BLaER1 (cell line): Measurements from ENCODE around the gene CCNY.
"Not testable (repeated sequence)": the region's sequence is repeated elsewhere in the genome, so short reads cannot be mapped to it uniquely, and the experiment has no call there.

Experiments used
- H3K27ac ChIP-seq: shearing (Covaris generic); formaldehyde crosslinking; 2 replicates; pipeline ENCODE4 v1.8.1; 2022
- H3K27me3 ChIP-seq: shearing (Covaris generic); formaldehyde crosslinking; 2 replicates; pipeline ENCODE4 v1.8.1; 2022
- H3K36me3 ChIP-seq: shearing (Covaris generic); formaldehyde crosslinking; 2 replicates; pipeline ENCODE4 v1.8.1; 2022
- H3K4me1 ChIP-seq: shearing (Covaris generic); formaldehyde crosslinking; 2 replicates; pipeline ENCODE4 v1.8.1; 2022
- H3K4me2 ChIP-seq: shearing (Covaris generic); formaldehyde crosslinking; 2 replicates; pipeline ENCODE4 v1.8.1; 2022
- H3K4me3 ChIP-seq: shearing (Covaris generic); formaldehyde crosslinking; 2 replicates; pipeline ENCODE4 v1.8.1; 2022
- H3K9ac ChIP-seq: shearing (Covaris generic); formaldehyde crosslinking; 2 replicates; pipeline ENCODE4 v1.8.1; 2022
- H3K9me3 ChIP-seq: shearing (Covaris generic); formaldehyde crosslinking; 2 replicates; pipeline ENCODE4 v1.8.1; 2022
- H4K20me1 ChIP-seq: shearing (Covaris generic); formaldehyde crosslinking; 2 replicates; pipeline ENCODE4 v1.8.1; 2022
- Cebpa-rat ChIP-seq: shearing (Covaris generic); IDR thresholded peaks from 2 replicates; pipeline ENCODE4 v1.8.1; 2022

CCNY gene

GRCh38 chr10:35353395-35353794 lies 17.1 kb downstream of the CCNY start:
- peaks cover 9% of the 10 kb centered on the region; the same call in 1 of the 2 replicates for H3K36me3 ChIP-seq
- peak overlapping the region; percentile 56 for H3K4me2 ChIP-seq
- no peak overlapping the region for H3K27ac ChIP-seq
- H3K4me1 ChIP-seq = peaks cover 81% of the 10 kb centered on the region
- no peaks in the 10 kb centered on the region for H3K9me3 ChIP-seq
- H3K4me3 ChIP-seq = no peak overlapping the region
- peaks cover 99% of the 10 kb centered on the region for H4K20me1 ChIP-seq
- no peak overlapping the region for H3K9ac ChIP-seq
- H3K27me3 ChIP-seq = no peaks in the 10 kb centered on the region
- TF ChIP-seq Cebpa-rat = no peak

DNA sequence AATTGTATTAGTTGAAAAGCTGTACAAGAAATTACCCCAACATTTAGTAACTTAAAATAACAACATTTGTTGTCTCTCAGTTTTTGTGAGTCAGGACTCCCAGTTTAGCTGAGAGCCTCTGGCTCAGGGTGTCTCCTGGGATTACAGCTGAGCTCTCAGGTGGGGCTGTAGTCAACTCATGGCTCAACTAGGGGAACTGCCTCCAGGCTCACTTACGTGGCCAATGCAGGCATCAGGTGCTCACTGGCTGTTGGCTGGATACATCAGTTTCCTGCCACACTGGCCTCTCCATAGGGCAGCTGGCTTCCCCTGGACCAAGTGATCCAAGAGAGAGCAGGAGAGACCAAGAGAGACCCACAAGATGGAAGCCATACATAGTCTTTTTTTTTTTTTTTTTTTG lies 17.5 kb downstream of the CCNY start:
- Histone ChIP-seq H3K27me3 (no peaks in the 10 kb centered on the region), H3K4me3 (no peak overlapping the region), H3K27ac (no peak overlapping the region), H3K4me1 (peaks cover 77% of the 10 kb centered on the region), H3K36me3 (peaks cover 9% of the 10 kb centered on the region; the same call in 1 of the 2 replicates), H3K9me3 (no peaks in the 10 kb centered on the region), H3K9ac (no peak overlapping the region), H4K20me1 (peaks cover 99% of the 10 kb centered on the region), H3K4me2 (peak overlapping the region; percentile 56)
- TF ChIP-seq Cebpa-rat = no peak

GRCh38 chr10:35354257-35354656 lies 17.9 kb downstream of the CCNY start:
- H3K9me3 ChIP-seq, H3K9ac ChIP-seq, H3K27ac ChIP-seq, H3K4me3 ChIP-seq, H3K27me3 ChIP-seq: not testable (repeated sequence)
- H4K20me1 ChIP-seq = peaks cover 99% of the 10 kb centered on the region
- H3K36me3 ChIP-seq = peaks cover 13% of the 10 kb centered on the region; the same call in 1 of the 2 replicates
- peak overlapping the region; percentile 56; the same call in 1 of the 2 replicates for H3K4me2 ChIP-seq
- peaks cover 73% of the 10 kb centered on the region for H3K4me1 ChIP-seq

DNA sequence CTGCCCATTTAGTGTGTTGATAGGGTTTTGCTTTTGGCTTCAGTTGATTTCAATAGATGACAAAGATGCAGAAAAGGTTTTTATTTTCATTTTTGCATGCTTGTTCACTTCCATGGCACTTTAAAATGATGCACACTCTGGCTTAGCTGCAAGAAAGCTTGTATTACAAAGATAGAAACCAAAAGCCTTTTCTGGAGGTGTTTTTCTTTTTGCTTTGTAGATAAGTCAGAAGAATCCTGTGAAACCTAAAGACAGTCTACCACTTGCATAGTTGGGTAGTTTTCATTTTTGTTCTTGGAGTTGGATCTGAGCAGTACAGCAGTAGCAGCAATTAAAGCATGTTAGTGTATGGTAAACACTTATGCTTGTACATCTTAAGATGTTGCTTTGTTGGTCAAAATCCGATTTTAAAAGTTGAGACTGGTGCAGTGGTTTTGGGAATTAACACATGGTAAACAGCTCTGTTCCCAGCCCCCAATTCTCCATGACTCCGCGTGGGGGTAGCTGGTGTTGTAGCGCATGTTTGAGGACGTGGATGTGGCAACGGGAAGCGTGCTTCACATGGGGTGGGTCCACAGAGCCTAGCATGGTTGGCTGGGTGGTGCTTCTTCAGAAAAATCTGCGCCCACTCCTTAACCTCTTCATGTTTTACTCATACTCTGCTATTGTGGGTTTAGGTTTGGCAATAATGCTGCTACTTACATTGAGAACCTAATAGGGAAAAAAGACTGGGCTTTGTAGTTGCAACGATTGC lies 19.8 kb downstream of the CCNY start:
- Histone ChIP-seq H4K20me1 (peaks cover 99% of the 10 kb centered on the region), H3K36me3 (peaks cover 11% of the 10 kb centered on the region; the same call in 1 of the 2 replicates)

DNA sequence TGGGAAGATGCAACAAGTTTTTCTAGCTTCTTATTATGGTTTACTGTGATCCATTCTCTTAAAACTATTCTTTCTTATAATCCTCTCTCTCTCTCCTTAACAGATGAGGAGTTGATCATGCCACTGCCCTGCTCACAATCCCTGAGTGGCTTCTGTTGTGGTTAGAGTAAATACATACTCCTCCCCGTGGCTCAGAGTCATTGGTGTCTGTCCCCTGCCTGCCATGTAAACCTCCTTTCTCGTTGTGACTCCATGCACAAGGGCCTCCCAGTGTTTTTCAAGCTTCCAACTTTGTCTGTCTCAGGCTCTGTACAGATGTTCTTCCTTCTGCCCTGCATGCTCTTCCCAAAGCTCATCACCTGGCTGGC lies 20.4 kb downstream of the CCNY start:
- peaks cover 99% of the 10 kb centered on the region for H4K20me1 ChIP-seq
- H3K4me2 ChIP-seq = peak overlapping the region; percentile 31; the same call in 1 of the 2 replicates
- H3K4me3 ChIP-seq = no peak overlapping the region

More for the DNA sequence above, 19.8 kb downstream of the CCNY start:
- H3K27ac ChIP-seq = no peak overlapping the region
- H3K27me3 ChIP-seq = no peaks in the 10 kb centered on the region
- H3K4me2 ChIP-seq = peak overlapping the region; percentile 31; the same call in 1 of the 2 replicates
- H3K9me3 ChIP-seq = no peaks in the 10 kb centered on the region
- TF ChIP-seq Cebpa-rat = no peak
- H3K9ac ChIP-seq = no peak overlapping the region
- H3K4me3 ChIP-seq = no peak overlapping the region
- peaks cover 54% of the 10 kb centered on the region for H3K4me1 ChIP-seq

GRCh38 chr10:35359056-35359455 lies 22.7 kb downstream of the CCNY start:
- TF ChIP-seq Cebpa-rat = no peak
- H3K36me3 ChIP-seq = peaks cover 23% of the 10 kb centered on the region
- no peaks in the 10 kb centered on the region for H3K27me3 ChIP-seq
- peaks cover 99% of the 10 kb centered on the region for H4K20me1 ChIP-seq
- no peaks in the 10 kb centered on the region for H3K9me3 ChIP-seq
- no peak overlapping the region for H3K9ac ChIP-seq
- no peak overlapping the region for H3K4me3 ChIP-seq
- H3K27ac ChIP-seq = no peak overlapping the region
- H3K4me1 ChIP-seq = peaks cover 26% of the 10 kb centered on the region
- no peak overlapping the region for H3K4me2 ChIP-seq

More for the DNA sequence above, 20.4 kb downstream of the CCNY start:
- no peak overlapping the region for H3K27ac ChIP-seq
- no peak for TF ChIP-seq Cebpa-rat
- peaks cover 11% of the 10 kb centered on the region; the same call in 1 of the 2 replicates for H3K36me3 ChIP-seq
- H3K27me3 ChIP-seq = no peaks in the 10 kb centered on the region
- H3K9me3 ChIP-seq = no peaks in the 10 kb centered on the region
- H3K9ac ChIP-seq = no peak overlapping the region
- H3K4me1 ChIP-seq = peaks cover 50% of the 10 kb centered on the region

DNA sequence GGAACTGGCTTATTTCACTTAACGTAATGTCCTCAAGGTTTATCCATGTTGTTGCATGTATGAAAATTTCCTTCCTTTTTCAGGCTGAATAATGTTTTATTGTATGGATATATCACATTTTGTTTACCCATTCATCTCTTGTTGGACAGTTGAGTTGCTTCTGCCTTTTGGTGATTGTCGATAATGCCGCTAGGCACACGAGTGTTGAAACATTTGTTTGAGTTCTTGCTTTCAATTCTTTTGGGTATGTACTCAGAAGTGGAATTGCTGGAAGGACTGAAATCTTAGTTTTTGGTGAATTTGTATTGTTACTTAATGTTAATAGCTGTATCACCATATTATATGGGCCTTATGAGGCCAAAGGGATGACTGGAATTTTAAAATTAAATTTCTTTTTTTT lies 23.6 kb downstream of the CCNY start:
- Histone ChIP-seq H3K9me3 (no peaks in the 10 kb centered on the region), H3K4me1 (peaks cover 21% of the 10 kb centered on the region), H3K27ac (no peak overlapping the region), H3K27me3 (no peaks in the 10 kb centered on the region), H3K36me3 (peaks cover 23% of the 10 kb centered on the region), H3K4me2 (no peak overlapping the region), H3K4me3 (no peak overlapping the region), H3K9ac (no peak overlapping the region), H4K20me1 (peaks cover 99% of the 10 kb centered on the region)
- no peak for TF ChIP-seq Cebpa-rat

GRCh38 chr10:35362701-35363350 lies 26.5 kb downstream of the CCNY start:
- no peak overlapping the region for H3K9ac ChIP-seq
- H3K36me3 ChIP-seq = peaks cover 23% of the 10 kb centered on the region
- H4K20me1 ChIP-seq = peaks cover 100% of the 10 kb centered on the region
- no peaks in the 10 kb centered on the region for H3K27me3 ChIP-seq
- TF ChIP-seq Cebpa-rat = no peak
- H3K4me2 ChIP-seq = no peak overlapping the region
- no peak overlapping the region for H3K27ac ChIP-seq
- peaks cover 14% of the 10 kb centered on the region for H3K4me1 ChIP-seq
- no peaks in the 10 kb centered on the region for H3K9me3 ChIP-seq
- H3K4me3 ChIP-seq = no peak overlapping the region

DNA sequence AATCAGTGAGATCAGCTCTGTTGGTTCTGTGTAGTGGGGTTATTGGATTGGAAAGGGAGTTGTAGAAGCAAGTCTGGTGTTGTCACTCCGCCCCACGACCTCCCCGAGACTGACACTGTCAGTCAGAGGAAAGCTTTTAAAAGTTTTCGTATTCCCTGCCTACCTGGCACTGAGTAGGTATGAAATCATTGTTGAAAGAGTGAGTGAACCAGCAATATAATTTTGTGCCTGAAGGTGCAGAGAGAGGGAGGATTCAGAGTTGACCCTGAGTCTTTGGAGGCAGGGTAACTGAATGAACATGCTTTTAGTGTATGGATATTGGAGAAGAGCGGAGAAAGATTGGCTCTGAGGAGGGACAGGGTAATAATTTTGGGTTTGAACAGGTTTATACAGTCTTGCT lies 27.3 kb downstream of the CCNY start:
- peaks cover 100% of the 10 kb centered on the region for H4K20me1 ChIP-seq
- no peak for TF ChIP-seq Cebpa-rat
- no peak overlapping the region for H3K4me3 ChIP-seq
- H3K4me1 ChIP-seq = peaks cover 22% of the 10 kb centered on the region
- peaks cover 22% of the 10 kb centered on the region for H3K36me3 ChIP-seq
- no peaks in the 10 kb centered on the region for H3K9me3 ChIP-seq
- H3K27ac ChIP-seq = no peak overlapping the region
- no peak overlapping the region for H3K9ac ChIP-seq
- H3K4me2 ChIP-seq = no peak overlapping the region
- no peaks in the 10 kb centered on the region for H3K27me3 ChIP-seq

- no peak overlapping the region for H3K4me3 ChIP-seq
- peaks cover 34% of the 10 kb centered on the region for H3K4me1 ChIP-seq
- no peak overlapping the region for H3K9ac ChIP-seq
- no peaks in the 10 kb centered on the region for H3K27me3 ChIP-seq
- H3K27ac ChIP-seq = no peak overlapping the region
- peaks cover 12% of the 10 kb centered on the region for H3K36me3 ChIP-seq
- H3K9me3 ChIP-seq = no peaks in the 10 kb centered on the region
- no peak for TF ChIP-seq Cebpa-rat
- H4K20me1 ChIP-seq = peaks cover 100% of the 10 kb centered on the region
- no peak overlapping the region for H3K4me2 ChIP-seq
Measured at GRCh38 chr10:35364808-35365207, 28.5 kb downstream of the CCNY start.
